Smooth muscle cell (in vitro differentiated cells): ENCODE data around the gene CCDC6. TPM values are rescaled to one million over a fixed set of nuclear protein-coding genes. Genes with fewer than 3 reads are reported as not detected.

ENCODE experiments used
- DNase-seq: peaks from one replicate; lab custom pipeline; 2025; ENCODE audit not compliant: unreplicated experiment; lab: John Stamatoyannopoulos, UW
- H2AFZ ChIP-seq: fragments of 200-600 bp; sonication (generic); 2 replicates; pipeline ENCODE4 v1.6.0; 2016; ENCODE audit warnings: antibody characterized with exemption, low read depth, mild to moderate bottlenecking
- H3F3A ChIP-seq: fragments of 200-600 bp; sonication (generic); 2 replicates; pipeline ENCODE4 v1.6.0; 2017; ENCODE audit warnings: antibody characterized with exemption, low read depth
- H3K27ac ChIP-seq: fragments of 200-600 bp; sonication (generic); 2 replicates; pipeline ENCODE4 v1.5.1; 2016; ENCODE audit warnings: low read depth, mild to moderate bottlenecking
- H3K27me3 ChIP-seq: fragments of 200-600 bp; sonication (generic); 2 replicates; pipeline ENCODE4 v1.6.1; 2016; ENCODE audit warnings: low read depth, mild to moderate bottlenecking
- H3K36me3 ChIP-seq: fragments of 200-600 bp; sonication (generic); 2 replicates; pipeline ENCODE4 v1.5.1; 2016; ENCODE audit warnings: low read depth
- H3K4me1 ChIP-seq: fragments of 200-600 bp; sonication (generic); 2 replicates; pipeline ENCODE4 v1.5.1; 2016; ENCODE audit warnings: low read depth
- H3K4me2 ChIP-seq: fragments of 200-600 bp; sonication (generic); 2 replicates; pipeline ENCODE4 v1.6.0; 2016; ENCODE audit warnings: mild to moderate bottlenecking
- H3K4me3 ChIP-seq: fragments of 200-600 bp; sonication (generic); 2 replicates; pipeline ENCODE4 v1.5.1; 2016; ENCODE audit warnings: mild to moderate bottlenecking
- H3K79me2 ChIP-seq: fragments of 200-600 bp; sonication (generic); 2 replicates; pipeline ENCODE4 v1.6.0; 2016; ENCODE audit warnings: low read depth, mild to moderate bottlenecking
- H3K9ac ChIP-seq: fragments of 200-600 bp; sonication (generic); 2 replicates; pipeline ENCODE4 v1.6.0; 2016; ENCODE audit warnings: low read depth
- H3K9me3 ChIP-seq: fragments of 200-600 bp; sonication (generic); replicated peaks from 2 replicates; pipeline ENCODE4 v1.5.1; 2016; ENCODE audit warnings: low read depth
- H4K20me1 ChIP-seq: fragments of 200-600 bp; sonication (generic); 2 replicates; pipeline ENCODE4 v1.6.0; 2016; ENCODE audit warnings: low read depth
- CTCF ChIP-seq: fragments of 200-600 bp; sonication (generic); IDR thresholded peaks from 2 replicates; pipeline ENCODE4 v1.5.1; 2017; ENCODE audit warnings: borderline replicate concordance, mild to moderate bottlenecking, antibody characterized with exemption; ENCODE audit not compliant: insufficient read depth, poor library complexity, severe bottlenecking
- WGBS: methylation state at CpG from one replicate; pipeline ENCODE4 v1.1.7; 2016; ENCODE audit warnings: low lambda C conversion rate; 5-methylcytosine and 5-hydroxymethylcytosine counted together
- polyA plus RNA-seq: library from polyadenylated mRNA; unstranded; fragments of >200 nt; fragmentation: Nextera tagmentation; extraction: Ambion mirVana; gene quantifications from 2 replicates; pipeline ENCODE4 v1.2.1, GENCODE V29; 2016
- total RNA-seq: library from RNA; depleted of rRNA; stranded (reverse); fragments of >200 nt; gene quantifications from 2 replicates; pipeline ENCODE4 v1.2.3, GENCODE V29; 2014

Gene CCDC6
- total and polyA plus RNA-seq, 2 experiments from 2014 or later = 15.3 to 36.8 TPM

- H3K4me2 ChIP-seq = no peak overlapping the region
- H3K4me3 ChIP-seq = no peak overlapping the region
- no peaks in the 10 kb centered on the region for H3F3A ChIP-seq
- WGBS = 88% methylated on average over 3 of the region's 3 CpGs
- H3K9me3 ChIP-seq = no peaks in the 10 kb centered on the region
- no peak overlapping the region for H3K27ac ChIP-seq
- no peak overlapping the region for H3K9ac ChIP-seq
- H3K27me3 ChIP-seq = no peaks in the 10 kb centered on the region
- no peak for TF ChIP-seq CTCF
- H2AFZ ChIP-seq = no peak overlapping the region
- H3K36me3 ChIP-seq = no peaks in the 10 kb centered on the region
- no peak for DNase-seq
- H3K79me2 ChIP-seq = peaks cover 95% of the 10 kb centered on the region
- H4K20me1 ChIP-seq = peaks cover 100% of the 10 kb centered on the region
- H3K4me1 ChIP-seq = peaks cover 15% of the 10 kb centered on the region
These were observed 13.7 kb downstream of the CCDC6 start for GRCh38 chr10:59892697-59893096.

- H3K4me3 ChIP-seq = no peak overlapping the region
- DNase-seq = no peak
- no peak overlapping the region for H3K4me2 ChIP-seq
- no peak overlapping the region for H3K27ac ChIP-seq
- no peak overlapping the region for H3K9ac ChIP-seq
- H2AFZ ChIP-seq = no peak overlapping the region
- no peaks in the 10 kb centered on the region for H3K9me3 ChIP-seq
- peaks cover 15% of the 10 kb centered on the region for H3K4me1 ChIP-seq
- WGBS = 94% methylated on average over 4 of the region's 4 CpGs
- peaks cover 100% of the 10 kb centered on the region for H4K20me1 ChIP-seq
- H3K79me2 ChIP-seq = peaks cover 95% of the 10 kb centered on the region
- no peaks in the 10 kb centered on the region for H3K36me3 ChIP-seq
- H3K27me3 ChIP-seq = no peaks in the 10 kb centered on the region
- no peak for TF ChIP-seq CTCF
- no peaks in the 10 kb centered on the region for H3F3A ChIP-seq
These were observed 14.4 kb downstream of the CCDC6 start for GRCh38 chr10:59891936-59892335.

- Histone ChIP-seq H3K4me3 (no peak overlapping the region), H3K4me1 (peaks cover 14% of the 10 kb centered on the region), H3K36me3 (no peaks in the 10 kb centered on the region), H4K20me1 (peaks cover 100% of the 10 kb centered on the region), H3F3A (no peaks in the 10 kb centered on the region), H3K4me2 (no peak overlapping the region), H3K27ac (no peak overlapping the region), H3K9me3 (no peaks in the 10 kb centered on the region), H3K27me3 (no peaks in the 10 kb centered on the region), H3K79me2 (peaks cover 95% of the 10 kb centered on the region), H3K9ac (no peak overlapping the region), H2AFZ (no peak overlapping the region)
- no peak for TF ChIP-seq CTCF
- WGBS = 79% methylated on average over 3 of the region's 3 CpGs
- no peak for DNase-seq
These were observed 15.0 kb downstream of the CCDC6 start for GRCh38 chr10:59891349-59891748.

- Histone ChIP-seq H3K27ac (no peak overlapping the region), H3K4me3 (no peak overlapping the region), H3K9me3 (no peaks in the 10 kb centered on the region), H3K79me2 (peaks cover 96% of the 10 kb centered on the region), H3K4me1 (peaks cover 2% of the 10 kb centered on the region), H3K36me3 (no peaks in the 10 kb centered on the region), H3K27me3 (no peaks in the 10 kb centered on the region), H3K9ac (no peak overlapping the region), H2AFZ (no peak overlapping the region), H3K4me2 (no peak overlapping the region), H4K20me1 (peaks cover 96% of the 10 kb centered on the region), H3F3A (no peaks in the 10 kb centered on the region)
- WGBS = 83% methylated on average over 4 of the region's 4 CpGs
- DNase-seq = no peak
- TF ChIP-seq CTCF = no peak
These were observed 17.4 kb downstream of the CCDC6 start for GRCh38 chr10:59888781-59889435.
